Ureter (tissue), 1 donor: ENCODE results near the gene SIK3. TPM values are rescaled to one million over a fixed set of nuclear protein-coding genes. Genes with fewer than 3 reads are reported as not detected.
A peak's percentile ranks its signal among the peaks of the same experiment; 100 is the strongest.
"Not testable (repeated sequence)": the region's sequence is repeated elsewhere in the genome, so short reads cannot be mapped to it uniquely, and the experiment has no call there.

Experiments
- DNase-seq: peaks from one replicate; pipeline ENCODE4 v3.0.0-alpha.2; 2020; ENCODE audit warnings: low spot score
- total RNA-seq: library from RNA; stranded (reverse); gene quantifications from one replicate; pipeline ENCODE4 v1.2.4, GENCODE V29; 2023
- donor health status: DM: yes; HTN: yes; CAD: no.

The SIK3 gene
- total RNA-seq, result 56.5 TPM

- peak; percentile 94 for DNase-seq
Observed at GRCh38 chr11:117098269-117099232, at the start of gene SIK3. SIK3 (minus strand) TSS chr11:117098428; CDS start chr11:117098415, 13 bp downstream.

GRCh38 chr11:117146521-117146920 is 48.3 kb upstream of the SIK3 start:
- no peak for DNase-seq

- no peak for DNase-seq
Observed at GRCh38 chr11:117145393-117145761, 47.1 kb upstream of the SIK3 start.

DNA sequence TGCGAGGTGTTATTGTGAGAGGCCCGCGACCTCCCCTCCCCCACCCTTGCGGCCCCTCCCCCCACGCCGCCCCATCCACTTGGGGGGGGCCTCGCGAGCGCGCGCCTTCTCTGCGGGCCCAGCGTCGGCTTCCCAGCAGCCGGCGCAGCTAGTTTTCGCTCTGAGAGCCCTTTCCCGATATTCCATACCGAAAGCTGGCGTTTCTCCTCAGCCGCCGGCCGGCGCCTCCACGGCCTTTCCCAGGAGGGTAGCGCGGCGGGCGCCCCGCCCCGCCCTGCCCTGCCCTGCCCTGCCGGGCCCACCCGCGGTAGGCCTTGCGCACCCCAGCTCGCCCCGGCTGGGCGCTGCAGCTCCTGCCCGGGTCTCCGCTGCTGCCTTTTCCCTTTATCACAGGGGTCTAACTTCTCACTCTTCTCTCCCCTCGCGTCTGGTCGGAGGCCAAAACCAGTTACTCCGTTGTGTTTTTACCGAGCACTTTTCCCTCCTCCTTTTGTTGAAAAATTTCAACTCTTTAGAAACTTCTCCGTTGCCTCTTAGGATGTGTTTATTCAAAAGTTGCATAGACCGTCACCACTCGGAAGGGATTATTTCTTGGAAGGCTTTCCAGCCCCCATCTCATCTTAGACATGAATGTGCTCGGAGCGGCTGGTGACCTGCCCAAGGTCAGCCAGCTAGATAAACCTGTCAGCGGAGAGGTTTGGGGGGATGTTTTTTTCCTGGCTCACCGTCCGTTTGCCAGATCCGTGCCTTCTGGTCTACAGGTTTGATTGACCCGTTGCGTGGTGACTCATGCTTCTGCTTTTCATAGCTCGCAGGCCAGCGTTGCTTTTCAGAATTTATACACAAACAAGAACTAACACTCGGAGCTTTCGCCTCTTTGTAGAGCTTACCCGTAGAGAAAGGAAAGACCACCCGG is 46.5 kb upstream of the SIK3 start:
- DNase-seq, result peak; percentile 57

GRCh38 chr11:117143871-117144476 is 45.7 kb upstream of the SIK3 start, which contains the start of gene PAFAH1B2:
PAFAH1B2 (plus strand) TSS chr11:117144287; CDS start chr11:117152448, 8,161 bp downstream.
- peak; percentile 98 for DNase-seq

DNA sequence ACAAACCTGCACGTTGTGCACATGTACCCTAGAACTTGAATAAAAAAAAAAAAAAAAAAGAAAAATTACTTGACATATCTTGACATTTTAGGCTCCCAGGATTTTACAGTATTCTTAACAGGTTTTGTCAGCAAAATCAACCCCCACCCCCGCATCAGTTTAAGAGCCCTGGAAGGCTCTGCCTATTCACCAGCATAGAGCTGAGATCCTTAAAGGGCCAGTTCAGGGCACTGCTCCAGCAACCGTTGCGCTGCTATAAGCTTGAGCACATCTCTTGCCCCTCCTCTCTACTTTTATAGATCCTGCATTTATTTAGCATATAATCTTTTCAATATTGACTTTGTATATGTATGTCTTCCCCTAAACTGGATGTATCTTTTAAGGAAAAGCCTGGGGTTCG is 45.2 kb upstream of the SIK3 start:
- DNase-seq, result no peak

DNA sequence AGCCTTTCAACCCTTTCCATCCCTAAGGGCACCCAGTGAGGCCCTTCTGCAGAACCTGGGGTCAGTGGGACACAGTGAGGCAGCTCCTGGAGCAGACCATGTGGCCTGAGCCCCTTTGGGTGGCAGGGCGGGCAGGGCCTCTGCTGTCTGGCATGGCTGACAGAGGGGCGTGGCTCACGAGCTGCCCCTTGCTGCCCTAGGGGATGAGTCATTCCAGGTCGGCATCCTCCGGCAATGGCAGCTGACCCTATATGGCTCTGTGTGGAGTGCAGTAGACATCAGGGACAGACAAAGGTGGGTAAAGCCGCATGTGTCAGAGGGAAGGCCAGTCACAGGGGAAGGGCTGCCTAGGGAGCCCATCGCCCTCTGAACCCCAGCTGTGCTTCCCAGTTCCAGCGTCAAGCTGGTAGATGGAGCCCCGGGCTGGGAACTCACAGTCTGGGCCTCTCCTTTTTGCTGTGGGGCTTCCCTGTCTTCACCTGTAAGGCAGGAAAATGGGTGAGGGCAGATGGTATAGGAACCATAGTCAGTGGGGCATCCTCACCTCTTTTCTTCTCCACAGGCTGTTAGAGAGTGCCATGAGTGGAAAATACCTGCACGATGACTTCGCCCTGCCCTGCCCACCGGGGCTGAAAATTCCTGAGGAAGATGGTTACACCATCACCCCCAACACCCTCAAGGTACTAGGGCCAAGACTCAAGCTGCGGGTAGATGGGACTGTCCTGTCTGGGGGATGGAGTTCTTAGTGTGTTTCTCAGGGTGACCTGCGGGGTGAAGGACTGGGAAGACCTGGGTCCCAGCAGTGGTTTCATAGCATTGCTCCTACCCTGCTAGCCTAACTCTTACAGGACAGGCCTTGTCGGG is 39.2 kb upstream of the SIK3 start:
- DNase-seq, result not testable (repeated sequence)

- not testable (repeated sequence) for DNase-seq
Observed at GRCh38 chr11:117134979-117135378, 36.8 kb upstream of the SIK3 start.

DNA sequence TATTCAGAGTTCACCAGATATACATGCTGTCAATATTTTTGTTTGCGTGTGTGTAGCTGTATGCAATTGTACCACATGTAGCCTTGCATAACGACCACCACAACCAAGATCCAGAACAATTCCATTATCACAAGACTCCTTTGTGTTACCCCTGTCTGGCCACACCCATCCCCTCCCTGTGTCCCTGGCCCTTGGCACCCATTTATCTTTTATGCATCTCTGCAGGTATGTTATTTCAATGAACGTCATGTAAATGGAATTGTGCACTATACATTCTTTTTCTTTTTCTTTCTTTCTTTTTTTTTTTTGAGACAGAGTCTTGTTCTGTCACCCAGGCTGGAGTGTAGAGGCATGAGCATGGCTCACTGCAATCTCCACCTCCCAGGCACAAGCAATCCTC is 36.2 kb upstream of the SIK3 start:
- DNase-seq, result no peak

GRCh38 chr11:117130879-117131278 is 32.7 kb upstream of the SIK3 start:
- DNase-seq, result no peak

GRCh38 chr11:117130396-117130795 is 32.2 kb upstream of the SIK3 start:
- DNase-seq, result not testable (repeated sequence)

DNA sequence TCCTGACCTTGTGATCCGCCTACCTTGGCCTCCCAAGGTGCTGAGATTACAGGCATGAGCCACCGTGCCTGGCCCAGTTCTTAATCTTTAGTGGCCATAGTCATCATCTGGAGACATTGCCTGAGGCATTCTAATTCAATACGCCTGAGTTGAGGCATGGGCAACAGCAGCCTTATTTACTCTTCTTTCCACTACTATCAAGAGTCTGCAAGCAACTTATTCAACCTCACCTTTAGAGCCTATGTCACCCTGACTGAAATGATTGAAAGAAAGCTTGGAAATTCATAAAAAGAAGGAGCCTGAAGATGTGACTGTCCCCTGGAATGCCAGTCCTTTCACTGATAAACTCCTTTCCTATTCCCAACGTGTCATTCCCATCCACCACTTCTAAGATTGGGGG is 30.1 kb upstream of the SIK3 start:
- no peak for DNase-seq

DNA sequence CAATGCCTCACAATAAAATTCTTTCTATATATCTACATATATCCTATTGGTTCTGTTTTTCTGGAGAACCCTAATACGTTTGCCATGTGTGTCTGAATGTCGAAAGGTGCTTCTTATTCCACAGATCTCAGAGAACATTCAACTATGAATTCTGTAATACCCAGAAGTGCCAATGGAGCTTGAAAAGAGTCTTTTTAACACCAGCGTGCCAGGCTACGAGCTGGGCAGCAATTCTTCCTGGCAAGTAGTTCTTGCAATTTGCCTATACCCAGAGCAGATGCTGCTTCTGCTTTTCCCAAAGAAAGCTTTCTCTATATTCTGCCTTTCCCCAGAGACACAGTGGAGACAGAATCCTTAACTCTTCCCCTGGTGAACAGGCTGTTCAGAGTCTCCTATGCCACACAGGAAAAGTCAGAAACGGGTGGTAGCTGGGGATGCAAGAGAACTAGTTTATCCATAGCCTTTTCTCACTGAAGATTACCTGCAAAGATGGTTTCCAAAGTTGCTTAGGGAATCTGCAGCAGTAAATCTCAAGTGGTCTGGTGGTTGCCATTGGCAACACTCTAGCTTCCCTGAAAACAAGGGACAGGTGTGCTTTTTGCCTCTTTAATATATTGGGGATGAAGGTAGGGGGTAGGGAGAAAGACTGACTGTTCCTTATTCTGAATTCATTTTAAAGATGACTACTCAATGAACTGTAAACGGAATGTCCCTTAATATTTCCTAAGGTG is 29.1 kb upstream of the SIK3 start:
- DNase-seq, result no peak

- no peak for DNase-seq
Observed at GRCh38 chr11:117126223-117126965, 28.2 kb upstream of the SIK3 start.

GRCh38 chr11:117122556-117122955 is 24.3 kb upstream of the SIK3 start:
- no peak for DNase-seq

DNA sequence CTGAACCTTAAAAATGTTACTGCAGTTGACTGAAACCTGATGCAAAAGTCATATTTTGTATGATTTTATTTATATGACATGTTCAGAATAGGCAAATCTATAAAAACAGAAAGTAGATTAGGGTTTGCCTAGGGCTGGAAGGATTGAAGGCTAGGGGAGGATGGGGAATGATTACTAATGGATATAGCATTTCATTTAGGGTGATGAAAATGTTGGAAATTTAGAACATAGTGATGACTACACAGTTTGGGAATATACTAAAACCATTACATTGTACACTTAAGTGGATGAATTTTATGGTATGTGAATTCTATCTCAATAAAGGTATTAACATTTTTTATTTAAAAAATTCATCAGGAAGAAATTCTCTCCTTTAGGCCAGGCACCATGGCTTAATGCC is 22.9 kb upstream of the SIK3 start:
- no peak for DNase-seq

- DNase-seq, result no peak
Observed at GRCh38 chr11:117117681-117118080, 19.5 kb upstream of the SIK3 start.

DNA sequence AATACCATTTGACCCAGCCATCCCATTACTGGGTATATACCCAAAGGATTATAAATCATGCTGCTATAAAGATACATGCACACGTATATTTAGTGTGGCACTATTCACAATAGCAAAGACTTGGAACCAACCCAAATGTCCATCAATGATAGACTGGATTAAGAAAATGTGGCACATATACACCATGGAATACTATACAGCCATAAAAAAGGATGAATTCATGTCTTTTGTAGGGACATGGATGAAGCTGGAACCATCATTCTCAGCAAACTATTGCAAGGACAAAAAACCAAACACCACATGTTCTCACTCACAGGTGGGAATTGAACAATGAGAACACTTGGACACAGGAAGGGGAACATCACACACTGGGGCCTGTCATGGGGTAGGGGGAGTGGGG is 14.7 kb upstream of the SIK3 start:
- not testable (repeated sequence) for DNase-seq

DNA sequence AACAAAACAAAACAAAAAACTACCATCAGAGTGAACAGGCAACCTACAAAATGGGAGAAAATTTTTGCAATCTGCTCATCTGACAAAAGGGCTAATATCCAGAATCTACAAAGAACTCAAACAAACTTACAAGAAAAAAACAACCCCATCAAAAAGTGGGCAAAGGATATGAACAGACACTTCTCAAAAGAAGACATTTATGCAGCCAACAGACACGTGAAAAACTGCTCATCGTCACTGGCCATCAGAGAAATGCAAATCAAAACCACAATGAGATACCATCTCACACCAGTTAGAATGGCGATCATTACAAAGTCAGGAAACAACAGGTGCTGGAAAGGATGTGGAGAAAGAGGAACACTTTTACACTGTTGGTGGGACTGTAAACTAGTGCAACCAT is 14.3 kb upstream of the SIK3 start:
- not testable (repeated sequence) for DNase-seq
